LNCAP (cell line): ENCODE results near the gene EHD1.

ENCODE experiments used
- TF ChIP-seq, protein P1 (sequence below): fragments of 450-650 bp; IDR thresholded peaks from 2 replicates; pipeline ENCODE4 v1.5.1; 2017; ENCODE audit warnings: mild to moderate bottlenecking

Gene EHD1

DNA sequence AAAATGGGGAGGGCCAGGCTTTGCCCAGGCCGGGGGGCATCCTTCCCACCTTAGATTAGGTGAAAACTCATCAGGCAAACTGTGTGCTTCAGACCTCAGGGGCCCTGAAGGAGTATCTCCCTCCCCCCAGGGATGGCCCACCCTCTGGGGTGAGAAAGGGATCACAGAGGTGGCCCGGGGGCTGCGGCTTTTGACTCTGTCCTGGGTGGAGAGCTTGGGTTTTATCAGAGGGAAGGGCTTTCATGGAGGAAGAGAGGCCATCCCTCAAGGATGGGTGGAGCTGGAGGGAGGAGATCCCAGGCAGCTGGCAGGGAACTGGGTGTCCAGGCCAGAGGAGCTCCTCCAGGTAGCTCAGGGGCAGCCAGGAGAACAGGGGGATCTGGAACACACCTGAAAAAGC is 43.0 kb upstream of the EHD1 start:
- TF ChIP-seq, protein P1, sequence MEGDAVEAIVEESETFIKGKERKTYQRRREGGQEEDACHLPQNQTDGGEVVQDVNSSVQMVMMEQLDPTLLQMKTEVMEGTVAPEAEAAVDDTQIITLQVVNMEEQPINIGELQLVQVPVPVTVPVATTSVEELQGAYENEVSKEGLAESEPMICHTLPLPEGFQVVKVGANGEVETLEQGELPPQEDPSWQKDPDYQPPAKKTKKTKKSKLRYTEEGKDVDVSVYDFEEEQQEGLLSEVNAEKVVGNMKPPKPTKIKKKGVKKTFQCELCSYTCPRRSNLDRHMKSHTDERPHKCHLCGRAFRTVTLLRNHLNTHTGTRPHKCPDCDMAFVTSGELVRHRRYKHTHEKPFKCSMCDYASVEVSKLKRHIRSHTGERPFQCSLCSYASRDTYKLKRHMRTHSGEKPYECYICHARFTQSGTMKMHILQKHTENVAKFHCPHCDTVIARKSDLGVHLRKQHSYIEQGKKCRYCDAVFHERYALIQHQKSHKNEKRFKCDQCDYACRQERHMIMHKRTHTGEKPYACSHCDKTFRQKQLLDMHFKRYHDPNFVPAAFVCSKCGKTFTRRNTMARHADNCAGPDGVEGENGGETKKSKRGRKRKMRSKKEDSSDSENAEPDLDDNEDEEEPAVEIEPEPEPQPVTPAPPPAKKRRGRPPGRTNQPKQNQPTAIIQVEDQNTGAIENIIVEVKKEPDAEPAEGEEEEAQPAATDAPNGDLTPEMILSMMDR, result no peak

DNA sequence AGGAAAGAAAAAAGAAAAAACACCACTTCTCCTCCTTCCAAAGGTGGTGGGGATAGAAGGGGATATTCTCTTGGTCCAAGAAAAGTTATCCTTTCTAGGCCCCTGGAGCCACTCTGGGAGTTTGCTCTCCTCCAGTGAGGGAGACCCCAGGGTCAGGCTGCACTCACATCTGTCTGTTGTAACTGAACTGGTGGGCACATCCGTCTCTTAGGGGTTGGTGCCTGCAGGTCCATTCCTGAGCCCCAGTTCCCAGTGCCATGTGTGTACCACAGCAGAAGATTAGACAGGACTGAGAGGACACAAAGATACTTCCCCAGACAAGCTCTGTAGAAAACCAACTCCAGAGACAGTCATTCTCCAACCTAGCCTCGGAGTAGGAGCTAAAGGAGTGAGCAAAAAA is 41.7 kb upstream of the EHD1 start:
- TF ChIP-seq, protein P1, result no peak

DNA sequence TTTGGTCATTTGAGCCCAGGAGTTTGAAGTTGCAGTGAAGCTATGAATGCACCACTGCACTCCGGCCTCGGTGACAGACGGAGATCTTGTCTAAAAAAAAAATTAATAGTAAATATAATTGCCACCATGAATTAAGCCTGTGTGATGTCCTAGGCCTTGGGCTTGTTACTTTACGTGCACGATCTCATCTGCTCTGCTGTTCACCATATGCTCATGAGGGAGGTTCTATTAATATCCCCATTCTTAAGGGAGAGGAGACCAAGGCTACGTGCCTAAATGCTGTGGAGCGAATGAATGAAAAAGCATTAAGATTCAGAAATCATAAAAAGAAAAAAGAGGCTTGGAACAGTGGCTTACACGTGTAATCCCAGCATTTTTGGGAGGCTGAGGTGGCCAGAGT is 41.2 kb upstream of the EHD1 start:
- TF ChIP-seq, protein P1, result no peak

DNA sequence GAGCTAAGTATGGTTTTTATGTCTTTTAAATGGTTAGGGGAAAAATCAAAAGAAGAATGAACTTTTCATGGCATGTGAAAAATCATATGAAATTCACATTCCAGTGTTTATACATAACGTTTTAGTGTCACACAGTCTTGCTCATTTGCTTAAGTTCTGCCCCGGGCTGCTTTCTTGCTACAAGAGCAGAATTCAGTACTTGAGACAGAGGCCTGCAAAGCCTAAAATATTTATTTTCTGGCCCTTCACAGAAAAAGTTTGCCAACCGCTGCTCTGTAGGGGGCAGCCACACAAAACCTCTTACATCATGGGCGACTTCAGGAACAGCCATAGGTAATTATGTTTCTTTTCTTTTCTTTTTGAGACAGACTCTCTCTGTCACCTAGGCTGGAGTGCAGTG is 39.6 kb upstream of the EHD1 start:
- TF ChIP-seq, protein P1, result no peak; the same call in 1 of the 2 replicates

DNA sequence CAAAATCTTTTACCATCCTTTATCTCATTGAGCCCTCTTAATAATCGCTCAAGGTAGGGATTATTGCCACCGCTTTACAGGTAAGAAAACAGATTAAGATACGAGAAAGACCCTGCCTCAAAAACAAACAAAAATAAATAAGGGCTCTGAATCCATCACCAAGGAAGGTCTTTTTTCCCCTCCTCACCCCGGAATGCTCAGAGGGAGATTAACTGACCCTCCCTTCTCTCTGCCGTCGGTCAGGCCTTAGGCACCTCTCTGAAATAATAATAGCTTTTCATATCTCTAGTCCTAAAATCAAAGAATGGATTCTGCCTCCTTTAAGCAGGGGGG is 39.2 kb upstream of the EHD1 start:
- TF ChIP-seq, protein P1, result no peak

DNA sequence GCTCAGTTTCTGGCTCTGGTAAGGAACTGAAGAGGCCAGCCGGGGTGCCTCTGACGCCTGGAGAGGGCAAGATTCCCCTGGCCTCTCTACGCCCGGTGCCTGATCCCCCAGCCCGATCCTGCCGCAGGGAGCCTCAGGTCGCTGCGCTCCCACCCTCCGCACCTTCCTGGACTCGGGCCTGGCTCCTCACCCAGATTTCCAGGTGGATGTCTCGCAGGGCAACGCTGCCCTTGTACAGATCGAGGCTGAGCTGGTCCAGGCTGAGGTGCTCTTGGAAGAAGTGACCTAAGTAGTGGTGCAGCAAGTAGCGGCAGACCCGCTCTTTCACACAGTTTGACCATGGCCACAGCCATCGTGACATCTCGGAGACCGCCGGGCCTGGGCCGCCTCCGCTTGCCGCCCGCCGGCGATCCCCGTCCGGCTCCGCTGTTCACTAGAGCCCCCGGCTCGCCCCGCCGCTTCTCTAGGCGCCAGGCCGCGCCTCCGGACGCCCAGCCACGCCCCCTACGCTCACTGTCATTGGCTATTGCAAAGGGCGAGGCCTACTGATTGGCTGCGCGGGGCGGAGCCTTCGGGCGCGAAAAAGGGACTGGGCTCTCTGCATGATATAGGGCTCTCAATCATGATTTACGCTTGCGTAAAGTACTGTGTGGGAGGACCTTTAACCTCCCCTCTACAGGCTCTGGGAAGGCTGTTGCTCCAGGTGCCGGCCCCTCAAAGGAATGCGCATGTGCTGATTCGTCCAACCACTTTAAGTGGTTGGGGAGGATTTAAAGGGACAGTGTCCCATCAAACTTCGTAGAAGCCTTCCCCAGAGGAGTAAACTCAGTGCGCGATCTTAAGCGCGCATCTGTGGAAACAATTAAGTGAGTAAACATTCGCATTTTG is 38.6 kb upstream of the EHD1 start, which contains the start of gene ATG2A:
Gene ATG2A, minus strand, starts transcription at position 435 of the 888 bp plus-strand sequence. Its CDS starts 74 bp downstream, at position 361.
- TF ChIP-seq, protein P1, result no peak

DNA sequence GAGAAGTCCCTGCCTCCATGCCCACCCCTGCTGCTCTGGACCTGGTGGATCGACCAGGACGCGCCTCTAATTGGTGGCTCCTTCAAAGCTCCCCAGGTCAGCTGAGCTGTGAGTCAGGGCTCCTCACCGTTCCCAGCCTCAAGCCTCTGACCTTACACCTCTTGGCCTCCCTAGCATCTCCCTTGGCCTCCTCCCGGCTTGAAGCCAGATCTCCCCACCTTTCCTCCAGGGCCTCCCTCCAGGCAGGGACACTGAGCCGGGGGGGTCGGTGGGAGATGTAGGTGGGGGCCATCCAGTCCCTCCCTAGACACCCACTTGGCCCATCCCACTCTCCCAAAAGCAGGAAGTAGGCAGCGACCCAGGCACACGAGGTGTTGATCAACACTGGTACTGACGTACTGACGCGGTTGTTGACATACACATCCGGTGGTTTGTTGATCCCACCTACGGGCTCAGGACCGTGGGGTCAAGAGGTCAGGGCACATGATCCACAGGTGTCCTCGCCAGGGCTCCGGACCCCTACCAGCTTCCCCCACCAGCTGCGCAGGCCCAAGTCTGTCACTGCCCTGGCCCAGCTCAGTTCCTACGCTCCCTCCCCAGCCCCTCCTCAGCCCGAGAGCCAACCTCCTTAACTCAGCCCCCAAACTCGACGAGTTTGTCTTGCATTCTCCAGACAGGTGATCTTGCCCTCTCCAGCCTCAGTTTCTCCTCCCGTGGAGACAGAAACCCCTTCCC is 37.8 kb upstream of the EHD1 start:
- TF ChIP-seq, protein P1, result no peak
